Measurements from ENCODE around the gene STK32B.

STK32B gene

DNA sequence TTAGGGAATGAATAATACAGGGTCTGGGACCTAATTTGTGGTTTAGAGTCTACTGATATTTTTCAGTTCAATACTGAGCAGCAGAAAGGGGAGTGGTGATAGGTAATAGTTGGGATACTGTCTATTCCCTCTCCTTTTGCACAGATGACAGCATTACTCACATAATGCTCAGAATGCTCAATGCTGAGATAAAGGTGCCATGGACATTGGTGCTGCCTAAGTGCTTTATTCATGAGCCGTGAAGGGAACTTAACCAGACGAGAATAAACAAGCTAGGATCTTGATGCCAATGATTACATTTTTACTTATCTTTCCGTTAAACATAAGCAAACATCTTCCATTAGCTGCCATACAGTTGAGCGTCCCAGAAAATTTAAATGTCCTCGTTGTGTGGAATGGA is 75.6 kb downstream of the STK32B start:
- DNase-seq = no peak

DNA sequence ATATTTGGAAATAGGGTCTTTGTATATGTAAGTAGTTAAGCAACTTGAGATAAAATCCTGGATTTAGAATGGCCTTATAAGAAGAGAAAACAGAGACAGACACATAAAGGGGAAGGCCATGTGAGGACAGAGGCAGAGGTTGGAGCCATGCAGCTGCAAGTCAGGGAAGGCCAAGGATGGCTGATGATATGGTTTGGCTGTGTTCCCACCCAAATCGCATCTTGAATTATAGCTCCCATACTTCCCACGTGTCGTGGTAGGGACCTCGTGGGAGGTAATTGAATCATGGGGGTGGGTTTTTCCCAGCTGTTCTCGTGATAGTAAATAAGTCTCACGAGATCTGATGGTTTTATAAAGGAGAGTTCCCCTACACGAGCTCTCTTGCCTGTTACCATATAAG is 76.3 kb downstream of the STK32B start:
- peak; percentile 58 for DNase-seq

DNA sequence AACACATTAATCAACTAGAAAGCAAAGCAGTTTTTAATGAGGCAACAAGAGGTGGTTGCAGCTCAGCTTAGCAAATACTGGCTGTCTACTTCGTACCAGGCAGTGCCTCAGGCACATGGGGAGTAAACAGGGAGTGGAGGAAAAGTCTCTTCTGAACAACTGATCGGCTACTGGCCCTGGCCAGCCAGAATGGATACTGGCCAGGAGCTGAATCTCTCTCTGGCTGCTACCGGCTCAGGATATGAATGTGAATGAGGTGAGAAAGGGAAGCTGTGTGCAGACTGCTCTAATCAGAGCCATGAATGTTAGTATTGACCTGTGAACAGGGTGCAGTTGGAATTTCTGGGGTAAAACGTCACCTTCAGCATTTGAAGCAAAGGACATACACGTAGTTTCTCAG is 77.3 kb downstream of the STK32B start:
- no peak for DNase-seq

DNA sequence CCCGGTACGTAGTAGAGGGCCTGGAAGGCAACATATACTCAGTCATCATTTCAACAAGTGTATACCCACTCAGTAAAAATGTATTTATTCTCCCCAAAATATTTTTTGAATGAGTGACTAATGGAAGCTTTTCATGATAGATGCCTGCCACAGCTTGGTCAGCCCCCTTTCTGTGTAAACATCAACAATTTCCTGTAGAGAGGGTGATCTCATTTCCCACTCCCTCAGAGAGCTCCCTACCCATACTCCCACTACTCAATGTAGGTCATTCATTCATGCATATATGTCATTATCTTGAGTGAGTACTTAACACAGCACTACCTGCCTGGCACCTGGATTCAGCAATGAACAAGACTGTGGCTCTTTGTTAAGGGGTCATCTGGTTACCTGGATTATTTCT is 81.9 kb downstream of the STK32B start:
- DNase-seq = peak; percentile 64

DNA sequence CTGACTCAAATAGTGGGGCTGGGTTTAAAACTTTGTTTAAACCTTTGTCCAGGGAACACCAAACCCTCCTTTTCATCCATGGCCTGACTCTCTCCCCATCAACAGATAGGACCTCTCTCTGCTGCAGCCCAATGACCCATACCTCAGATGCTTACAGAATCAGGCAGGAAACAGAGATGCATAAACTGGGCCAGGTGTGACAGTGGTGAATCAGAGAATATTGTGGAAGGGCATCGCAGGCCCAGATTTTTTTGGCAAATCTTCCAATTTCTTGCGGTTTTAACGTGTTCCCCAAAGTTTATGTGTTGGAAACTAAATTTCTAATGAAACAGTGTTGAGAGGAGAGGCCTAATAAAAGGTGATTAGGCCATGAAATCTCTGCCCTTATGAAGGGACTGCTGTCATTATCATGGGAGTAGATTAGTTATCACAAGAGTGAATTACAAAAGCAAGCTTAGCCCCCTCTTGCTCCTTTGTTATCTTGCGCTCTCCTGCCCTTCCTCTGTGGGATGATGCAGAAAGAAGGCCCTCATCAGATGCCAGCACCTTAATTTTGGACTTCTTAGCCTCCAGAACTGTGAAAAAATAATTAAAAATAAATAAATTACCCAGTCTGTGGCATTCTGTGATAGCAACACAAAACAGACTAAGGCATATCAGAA is 82.8 kb downstream of the STK32B start:
- no peak for DNase-seq

DNA sequence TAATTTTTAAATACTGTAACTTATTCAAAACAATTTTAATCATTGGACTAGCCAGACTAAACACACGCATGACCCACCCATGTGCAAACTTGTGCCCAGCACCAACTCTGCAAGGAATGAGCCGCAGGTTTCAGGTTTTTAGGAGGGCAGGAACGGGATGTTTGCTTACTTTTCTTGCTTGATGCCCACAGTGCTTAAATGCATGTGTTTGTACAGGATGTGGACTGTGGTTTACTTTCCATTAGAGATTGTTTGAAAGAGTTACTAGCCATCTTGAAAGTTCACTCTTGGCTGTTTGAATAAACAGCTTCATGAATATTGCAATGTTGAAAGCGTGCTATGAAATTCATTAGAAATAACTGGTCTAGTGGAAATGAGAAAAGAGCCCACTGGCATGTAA is 83.3 kb downstream of the STK32B start:
- no peak for DNase-seq

DNA sequence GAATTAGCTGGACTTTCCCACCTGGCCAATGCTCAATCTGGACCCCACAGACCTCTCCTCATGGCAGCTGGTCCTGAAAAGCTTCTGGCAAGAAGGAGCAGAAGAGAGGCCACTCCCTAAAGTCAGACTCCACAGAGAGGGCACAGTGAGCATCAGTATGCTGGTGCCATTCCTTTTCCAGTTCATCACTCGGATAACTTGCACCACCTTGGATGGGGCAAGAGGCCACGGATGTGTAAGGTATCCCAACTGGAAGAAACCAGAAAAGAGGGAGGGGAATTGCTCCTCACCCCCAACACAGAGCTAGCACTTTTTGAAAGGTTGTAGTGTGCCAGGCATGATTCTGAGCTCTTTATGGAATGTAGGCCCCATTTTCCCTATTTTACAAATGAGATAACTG is 85.9 kb downstream of the STK32B start:
- DNase-seq = no peak

DNA sequence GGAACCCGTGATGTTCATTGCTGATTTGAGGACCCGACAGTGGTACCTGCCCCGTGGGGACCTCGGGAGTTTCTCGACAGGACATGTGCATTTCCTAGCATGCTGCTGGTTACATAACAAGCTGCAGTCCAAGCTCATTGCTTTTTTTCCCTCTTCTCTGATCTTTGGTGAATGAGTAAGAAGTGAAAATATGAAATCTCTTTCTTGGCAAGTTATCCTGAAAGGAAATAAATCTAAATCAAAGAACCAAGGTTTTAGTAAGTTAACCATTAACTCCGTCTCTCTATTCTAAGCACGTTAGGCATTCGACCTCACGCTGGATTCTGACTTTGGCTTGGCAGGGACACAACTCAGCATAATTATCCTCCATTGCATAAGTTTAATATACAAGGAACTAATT is 86.6 kb downstream of the STK32B start:
- DNase-seq = peak; percentile 42

DNA sequence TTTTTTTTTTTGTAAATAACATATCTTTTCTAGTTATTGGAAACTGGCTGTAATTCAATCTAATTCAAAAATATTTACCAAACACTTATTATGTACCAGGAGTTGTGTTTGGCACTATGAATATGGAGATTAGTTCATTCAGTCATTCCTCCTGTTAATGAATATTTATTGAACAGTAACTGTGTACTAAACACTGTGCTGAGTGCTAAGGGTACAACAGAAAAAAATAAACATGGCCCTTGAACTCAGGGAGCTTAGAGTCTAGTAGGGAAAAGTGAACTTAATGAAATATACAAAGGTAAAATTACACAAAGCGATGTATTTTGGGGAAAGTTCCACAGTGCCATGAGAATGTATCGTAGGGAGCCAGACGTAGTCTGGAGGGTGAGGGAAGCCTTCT is 87.1 kb downstream of the STK32B start:
- no peak for DNase-seq

DNA sequence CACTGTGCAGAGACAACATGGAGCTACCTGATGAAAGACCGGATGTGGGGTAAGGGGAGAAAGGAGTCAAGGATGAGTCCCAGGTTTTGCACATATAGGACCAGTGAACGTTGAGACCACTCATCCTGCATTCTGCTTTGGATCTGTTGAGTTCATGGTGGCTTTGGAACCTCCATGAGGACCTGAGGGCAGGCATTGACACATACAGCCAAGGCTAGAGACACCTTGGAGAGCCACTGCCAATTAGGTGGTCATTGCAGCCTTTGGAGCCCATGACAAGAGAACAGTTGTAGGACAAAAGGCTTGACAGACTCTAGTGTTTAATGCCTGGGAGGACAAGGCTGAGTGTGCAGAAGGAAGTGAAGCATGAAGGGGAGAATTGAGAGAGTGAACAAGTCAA is 87.9 kb downstream of the STK32B start:
- no peak for DNase-seq

DNA sequence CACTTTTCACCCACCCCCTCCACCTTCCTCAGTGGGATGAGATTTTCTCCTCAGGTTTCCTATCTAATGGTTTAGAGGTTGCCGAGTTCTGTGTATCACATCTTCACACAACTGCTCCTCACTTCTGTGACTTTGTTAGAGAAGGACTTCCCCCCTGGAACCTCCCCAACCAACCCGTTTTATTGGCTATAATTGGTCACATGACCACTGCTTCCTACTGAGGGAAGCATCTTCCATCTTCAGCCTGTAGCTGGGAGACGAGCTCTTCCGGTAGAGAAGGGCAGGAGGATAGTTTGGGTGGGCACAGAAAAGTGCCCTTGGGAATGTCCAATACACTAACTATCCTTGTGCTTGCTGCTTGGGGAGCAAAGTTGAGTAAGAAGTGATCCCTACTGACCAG is 90.5 kb downstream of the STK32B start:
- DNase-seq = no peak

DNA sequence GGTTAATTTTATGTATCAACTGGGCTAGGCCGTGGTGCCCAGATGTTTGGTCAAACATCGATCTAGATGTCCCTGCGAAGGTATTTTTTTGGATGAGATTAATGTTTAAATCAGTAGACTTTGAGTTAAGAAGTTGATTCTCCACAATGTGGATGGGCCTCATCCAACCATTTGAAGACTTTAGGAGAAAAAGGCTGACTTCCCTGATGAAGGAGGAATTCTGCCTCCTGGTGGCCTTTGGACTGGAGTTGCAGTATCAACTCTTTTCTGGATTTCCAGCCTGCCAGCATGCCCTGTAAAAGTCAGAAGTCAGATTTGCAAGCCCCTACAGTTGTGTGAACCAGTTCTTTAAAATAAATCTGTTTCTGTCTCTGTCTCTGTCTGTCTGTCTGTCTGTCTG is 91.4 kb downstream of the STK32B start:
- DNase-seq = peak; percentile 56

DNA sequence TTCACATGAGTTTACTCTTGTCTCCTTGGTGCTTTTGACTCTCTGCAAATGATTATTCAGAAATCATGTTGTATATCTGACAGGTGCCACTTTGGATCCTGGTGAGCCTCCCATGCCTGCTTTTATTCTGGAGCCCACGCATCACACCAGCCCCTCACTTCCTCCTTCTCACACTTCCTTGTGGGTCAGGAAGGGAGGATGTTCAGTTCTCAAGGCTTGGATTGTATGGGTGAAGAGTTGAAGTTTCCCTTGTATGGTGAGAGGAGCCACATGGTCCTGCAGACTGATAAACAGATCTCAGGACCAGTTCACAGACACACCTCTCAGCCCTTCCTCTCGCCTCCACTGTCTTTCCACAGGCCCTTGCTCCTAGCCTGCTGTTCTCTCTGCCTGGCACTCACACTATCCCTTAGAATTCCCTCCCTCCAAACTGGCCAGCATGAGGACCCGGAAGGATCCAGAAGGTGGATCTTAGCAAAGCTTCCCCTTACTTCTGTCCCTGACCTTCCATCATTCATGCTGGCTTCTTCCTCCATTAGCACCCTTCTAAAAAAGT is 92.1 kb downstream of the STK32B start:
- DNase-seq = no peak

DNA sequence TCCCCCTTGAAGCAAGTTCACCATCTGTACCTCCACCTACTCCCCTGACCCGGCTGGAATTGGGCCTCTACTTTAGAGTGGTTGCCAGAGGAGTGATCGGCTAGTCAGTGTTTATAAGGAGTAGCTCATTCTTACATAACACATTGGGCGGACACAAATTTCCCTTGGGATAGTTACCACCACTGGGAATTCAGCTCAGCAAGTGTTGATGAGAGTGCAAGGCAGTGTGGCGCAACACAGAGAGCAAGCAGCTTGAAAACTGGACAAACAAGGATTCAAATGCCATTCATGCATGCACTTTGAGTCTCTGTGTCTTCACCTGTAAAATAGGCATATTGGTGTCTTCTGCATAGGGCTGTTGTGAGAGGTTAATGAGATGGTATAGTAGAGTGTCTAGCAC is 92.7 kb downstream of the STK32B start:
- no peak for DNase-seq

DNA sequence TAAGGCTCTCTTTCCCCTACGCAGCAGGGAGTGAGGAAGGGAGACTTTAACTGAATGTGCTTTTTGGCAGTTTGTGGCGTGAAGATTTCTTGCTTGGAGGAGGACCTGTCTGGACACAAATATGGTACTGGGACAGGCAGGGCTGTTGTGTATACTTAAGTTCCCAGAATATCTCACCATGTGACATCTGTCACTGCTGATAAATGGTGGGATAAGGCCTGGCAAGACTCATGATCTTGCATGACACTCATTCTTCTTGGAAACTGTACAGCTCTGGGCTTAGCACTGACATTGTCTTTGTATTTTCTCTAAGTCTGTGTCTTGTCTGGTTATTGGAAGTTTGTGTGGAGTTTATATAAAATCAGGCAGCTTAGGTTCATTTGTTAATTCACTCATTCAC is 93.1 kb downstream of the STK32B start:
- no peak for DNase-seq

DNA sequence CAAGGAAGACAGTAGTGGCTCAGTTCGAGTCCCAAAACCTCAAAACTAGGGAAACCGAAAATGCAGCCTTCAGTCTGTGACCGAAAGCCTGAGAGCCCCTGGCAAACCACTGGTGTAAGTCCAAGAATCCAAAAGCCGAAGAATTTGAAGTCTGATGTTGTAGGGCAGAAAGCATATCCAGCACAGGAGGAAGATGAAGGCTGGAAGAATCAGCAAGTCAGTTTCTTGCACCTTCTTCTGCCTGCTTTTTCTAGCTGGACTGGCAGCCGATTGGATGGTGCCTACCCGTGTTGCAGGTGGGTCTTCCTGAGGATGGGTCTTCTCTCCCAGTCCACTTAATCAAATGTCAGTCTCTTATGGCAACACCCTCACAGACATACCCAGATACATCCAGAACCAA is 95.0 kb downstream of the STK32B start:
- DNase-seq = no peak

DNA sequence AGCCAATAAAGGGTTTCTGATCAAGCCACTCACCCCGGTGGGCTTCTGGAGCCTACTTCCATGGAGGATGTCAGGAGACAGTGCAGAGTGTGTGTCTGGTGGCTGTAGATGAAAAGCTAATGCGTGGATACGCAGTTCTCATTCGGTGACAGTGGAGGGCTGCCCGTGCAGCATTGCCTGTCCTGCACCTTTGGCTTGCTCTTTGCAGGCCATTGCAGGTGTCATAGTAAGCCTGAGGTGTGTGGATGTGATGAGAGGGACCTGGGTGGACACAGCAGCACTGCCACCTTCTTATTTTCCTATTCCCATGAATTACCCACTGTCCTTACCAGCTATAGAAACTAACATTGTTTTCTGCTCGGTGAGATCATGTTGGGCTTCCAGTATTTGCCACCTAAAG is 101.2 kb downstream of the STK32B start:
- no peak for DNase-seq

DNA sequence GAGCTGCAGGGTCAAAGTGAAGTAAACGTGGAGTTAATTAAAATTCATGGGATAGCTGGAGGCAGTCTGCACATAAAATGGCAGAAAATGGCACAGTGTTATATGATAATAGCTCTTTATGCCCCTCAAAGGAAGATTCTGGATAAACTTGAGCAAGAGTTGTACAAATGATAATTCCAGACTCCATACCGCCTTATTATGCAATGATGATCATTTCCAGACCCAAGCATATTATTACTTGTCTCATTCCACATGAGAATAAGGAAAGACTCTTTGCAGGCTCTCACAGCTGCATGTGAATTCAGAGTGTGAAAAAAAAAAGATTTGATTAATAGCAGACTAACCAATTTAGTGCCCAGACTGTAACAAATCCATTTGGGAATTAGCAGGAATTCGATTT is 105.4 kb downstream of the STK32B start:
- no peak for DNase-seq

DNA sequence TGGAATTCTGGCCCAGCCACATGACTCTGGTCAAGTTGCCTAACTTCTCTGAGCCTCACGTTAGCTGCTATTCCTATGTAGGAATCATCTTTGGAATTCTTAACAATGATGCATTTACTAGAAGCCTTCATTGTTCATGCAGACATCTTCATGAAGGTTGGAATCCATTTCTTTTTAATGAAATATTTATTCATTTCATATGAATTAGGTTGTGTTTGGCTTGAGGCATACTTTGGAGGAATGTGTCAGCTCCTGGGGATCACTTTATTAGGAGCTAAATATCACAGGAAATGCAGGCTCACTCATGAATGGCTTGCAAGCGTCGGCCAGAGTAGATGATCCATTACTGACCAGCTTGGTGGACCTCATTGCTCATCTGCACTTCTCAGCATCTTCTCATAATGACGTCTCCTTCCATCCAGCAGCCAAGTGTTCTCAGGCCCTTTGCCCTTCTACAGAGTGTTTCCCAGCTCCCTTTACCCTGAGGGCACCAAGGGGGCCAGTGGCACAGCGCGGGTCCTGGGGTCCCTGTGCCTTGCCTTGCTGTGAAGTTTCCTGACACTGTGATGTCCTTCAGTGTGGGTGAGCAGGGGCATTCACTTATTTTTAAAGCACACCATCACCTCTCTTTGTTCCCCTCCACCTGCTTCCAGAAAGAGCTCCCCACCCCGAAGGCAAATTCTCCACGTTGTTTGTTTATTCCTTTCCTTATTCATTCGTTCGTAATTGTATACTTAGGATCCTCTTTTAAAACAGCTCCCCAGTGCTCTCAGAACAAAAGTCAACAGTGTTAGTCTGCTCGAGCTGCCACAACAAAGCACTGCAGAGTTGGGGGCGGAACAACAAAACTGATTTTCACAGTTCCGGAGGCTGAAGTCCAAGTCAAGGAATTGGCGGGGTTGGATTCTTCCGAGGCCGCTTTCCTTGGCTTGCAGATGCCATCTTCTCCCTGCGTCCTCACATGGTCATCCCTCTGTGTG is 106.8 kb downstream of the STK32B start:
- peak; percentile 67 for DNase-seq

DNA sequence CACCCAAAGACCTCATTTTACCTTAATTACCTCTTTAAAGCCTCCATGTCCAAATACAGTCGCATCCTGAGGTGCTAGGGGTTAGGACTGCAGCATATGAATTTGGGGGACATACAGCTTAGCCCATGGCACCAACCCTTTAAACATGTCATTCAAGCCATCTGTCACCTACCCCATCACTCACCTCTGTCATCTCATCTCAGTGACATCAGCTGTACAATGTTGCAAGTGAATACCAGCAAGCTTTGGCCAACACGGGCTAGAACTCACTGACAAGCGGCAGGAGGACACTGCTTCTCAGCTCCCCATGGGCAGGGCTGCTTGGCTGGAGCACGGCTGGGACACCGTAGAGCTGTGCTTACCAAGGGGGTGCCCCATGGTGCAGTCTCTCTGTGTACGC is 107.5 kb downstream of the STK32B start:
- no peak for DNase-seq

DNA sequence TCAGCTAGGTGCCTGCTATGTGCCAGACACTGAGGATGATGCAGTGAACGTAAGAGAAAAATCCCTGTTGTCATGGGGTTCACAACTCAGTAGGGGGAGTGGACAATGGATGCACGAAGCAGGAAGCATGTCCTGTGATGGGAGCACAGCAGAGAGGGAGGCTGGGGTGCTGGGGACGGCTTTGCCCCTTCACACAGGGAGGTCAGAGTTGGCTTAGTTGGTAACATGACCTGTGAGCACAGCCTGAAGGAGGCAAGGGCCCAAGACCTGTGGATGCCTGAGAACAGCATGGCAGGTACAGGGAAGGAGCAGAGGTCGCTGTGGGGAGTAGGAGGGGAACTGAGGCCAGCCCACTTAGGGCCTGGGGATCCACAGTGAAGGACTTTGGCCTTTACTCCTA is 109.4 kb downstream of the STK32B start:
- DNase-seq = no peak

DNA sequence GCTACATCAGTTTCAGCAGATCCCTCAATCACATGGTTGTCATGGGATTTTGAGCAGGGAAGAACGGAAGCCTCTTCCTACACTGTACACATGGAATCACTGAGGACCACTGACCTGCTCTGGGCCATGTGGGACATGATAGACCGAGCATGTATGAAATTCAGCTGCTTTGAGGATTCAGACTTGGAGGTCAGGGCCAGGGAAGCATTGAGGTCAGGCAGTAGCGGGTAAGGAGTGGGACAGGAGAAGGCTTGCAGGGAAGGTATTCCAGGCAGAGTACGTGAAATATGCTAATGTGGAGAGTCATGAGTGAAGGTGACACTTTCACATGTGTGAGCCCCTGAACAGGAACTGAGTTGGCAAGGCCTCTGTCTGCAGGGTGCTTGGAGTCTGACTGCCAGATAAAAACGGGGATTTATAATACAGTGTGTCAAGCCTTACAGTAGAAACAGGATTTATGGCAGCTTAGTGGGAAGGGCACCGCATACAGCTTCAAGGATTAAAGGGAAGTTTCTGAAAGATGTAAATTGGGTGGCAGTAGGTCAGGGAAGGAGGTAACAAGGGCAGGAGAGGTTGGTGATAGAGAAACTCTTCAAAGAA is 111.7 kb downstream of the STK32B start:
- DNase-seq = no peak

DNA sequence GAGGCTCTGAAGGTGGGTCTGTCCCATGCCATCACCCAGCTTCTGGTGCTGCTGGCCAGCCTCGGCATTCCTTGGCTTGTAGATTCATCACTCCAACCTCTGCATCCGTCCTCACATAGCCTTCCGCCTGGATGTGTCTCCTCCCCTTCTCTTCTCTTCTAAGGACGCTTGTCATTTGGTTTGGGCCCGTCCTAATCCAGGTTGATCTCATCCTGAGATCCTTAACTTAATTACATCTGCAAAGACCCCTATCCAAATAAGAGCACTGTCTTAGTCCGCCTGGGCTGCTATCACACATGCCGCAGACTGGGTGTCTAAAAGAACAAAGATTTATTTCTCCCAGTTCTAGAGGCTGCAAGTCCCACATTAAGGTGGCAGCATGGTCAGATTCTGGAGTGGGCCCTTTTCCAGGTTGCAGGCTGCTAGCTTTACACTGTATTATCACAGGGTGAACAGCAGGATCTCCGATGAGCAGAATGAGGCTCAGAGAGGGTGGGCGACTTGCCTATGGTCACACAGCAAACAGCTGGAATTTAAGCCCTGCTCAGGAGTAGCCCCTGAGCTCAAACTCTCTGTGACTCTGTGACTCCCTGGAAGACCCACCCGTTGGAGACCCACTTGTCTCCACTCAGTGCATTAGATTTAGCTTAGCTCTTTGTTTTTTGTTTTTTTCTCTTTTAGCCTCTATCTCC is 113.1 kb downstream of the STK32B start:
- no peak for DNase-seq
